ENCODE results near the gene PLAA.

DNA sequence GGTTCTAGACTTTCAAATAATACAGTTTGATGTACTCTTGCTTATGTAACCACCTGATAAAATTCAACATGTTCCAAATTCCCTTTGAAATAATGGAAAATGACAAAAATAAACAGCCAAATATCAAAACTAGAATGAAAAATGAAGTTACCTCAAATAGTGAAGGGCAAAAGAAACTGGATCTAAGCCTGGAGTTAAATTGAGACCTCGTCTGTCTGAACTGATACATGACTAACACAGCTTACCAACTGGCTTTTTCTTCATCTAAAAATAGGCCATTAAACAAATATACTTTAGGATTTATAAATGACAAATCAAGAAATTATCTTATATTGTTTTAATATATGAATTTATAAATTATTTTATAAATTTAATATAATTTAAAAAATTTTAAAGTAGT is 42.4 kb downstream of the PLAA start:
- TF ChIP-seq, protein P1, sequence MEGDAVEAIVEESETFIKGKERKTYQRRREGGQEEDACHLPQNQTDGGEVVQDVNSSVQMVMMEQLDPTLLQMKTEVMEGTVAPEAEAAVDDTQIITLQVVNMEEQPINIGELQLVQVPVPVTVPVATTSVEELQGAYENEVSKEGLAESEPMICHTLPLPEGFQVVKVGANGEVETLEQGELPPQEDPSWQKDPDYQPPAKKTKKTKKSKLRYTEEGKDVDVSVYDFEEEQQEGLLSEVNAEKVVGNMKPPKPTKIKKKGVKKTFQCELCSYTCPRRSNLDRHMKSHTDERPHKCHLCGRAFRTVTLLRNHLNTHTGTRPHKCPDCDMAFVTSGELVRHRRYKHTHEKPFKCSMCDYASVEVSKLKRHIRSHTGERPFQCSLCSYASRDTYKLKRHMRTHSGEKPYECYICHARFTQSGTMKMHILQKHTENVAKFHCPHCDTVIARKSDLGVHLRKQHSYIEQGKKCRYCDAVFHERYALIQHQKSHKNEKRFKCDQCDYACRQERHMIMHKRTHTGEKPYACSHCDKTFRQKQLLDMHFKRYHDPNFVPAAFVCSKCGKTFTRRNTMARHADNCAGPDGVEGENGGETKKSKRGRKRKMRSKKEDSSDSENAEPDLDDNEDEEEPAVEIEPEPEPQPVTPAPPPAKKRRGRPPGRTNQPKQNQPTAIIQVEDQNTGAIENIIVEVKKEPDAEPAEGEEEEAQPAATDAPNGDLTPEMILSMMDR (IDR thresholded peaks at IDR 0.05; ENCODE audit: poor library complexity) = no peak
- TF ChIP-seq EZH2 (IDR thresholded peaks at IDR 0.05; ENCODE audit: borderline replicate concordance) = no peak
